H1 (cell line): ENCODE data around the gene NWD2. TPM values are rescaled to one million over a fixed set of nuclear protein-coding genes. Genes with fewer than 3 reads are reported as not detected.

Experiments used
- CTCF ChIA-PET: fragments of 300-600 bp; sonication (Branson Sonifier 250); formaldehyde crosslinking; loops from one replicate; lab custom pipeline; 2021; ENCODE audit not compliant: partially characterized antibody; lab: Charles Lee
- POLR2A ChIA-PET: fragments of 300-600 bp; sonication (Branson Sonifier 250); formaldehyde crosslinking; loops from one replicate; lab custom pipeline; 2021; ENCODE audit warnings: inconsistent platforms; ENCODE audit not compliant: partially characterized antibody; lab: Charles Lee
- DNase-seq, 2 experiments: peaks; one replicate each; pipeline versions ENCODE4 v3.0.0 to v3.0.0-alpha.2; 2010 to 2022; ENCODE audit warnings: low spot score in 2 of 2, low read depth in 1 of 2, mixed read lengths in 1 of 2
- FAIRE-seq: peaks from 2 replicates; lab custom pipeline; 2011; peaks lifted over from hg19 to GRCh38; lab: Jason Lieb, UNC
- H2AFZ ChIP-seq: 2 replicates; pipeline ENCODE4 v1.8.1; 2012; ENCODE audit warnings: low read length, inconsistent platforms
- H2AK5ac ChIP-seq: 2 replicates; pipeline ENCODE4 v1.6.1; 2013; ENCODE audit warnings: low read depth, low read length
- H2BK120ac ChIP-seq: replicated peaks from 2 replicates; pipeline ENCODE3; 2013; ENCODE audit warnings: low read depth, low read length, inconsistent platforms
- H2BK12ac ChIP-seq: 2 replicates; pipeline ENCODE4 v1.6.1; 2013; ENCODE audit warnings: low read depth, low read length
- H2BK15ac ChIP-seq: 2 replicates; pipeline ENCODE4 v1.6.1; 2013; ENCODE audit warnings: low read length
- H2BK20ac ChIP-seq: 2 replicates; pipeline ENCODE4 v1.6.1; 2013; ENCODE audit warnings: low read length
- H2BK5ac ChIP-seq: 2 replicates; pipeline ENCODE4 v1.6.1; 2013; ENCODE audit warnings: low read depth, low read length
- H3K14ac ChIP-seq: 2 replicates; pipeline ENCODE4 v1.6.1; 2013; ENCODE audit warnings: inconsistent platforms; ENCODE audit not compliant: insufficient read length
- H3K18ac ChIP-seq: 2 replicates; pipeline ENCODE4 v1.6.1; 2013; ENCODE audit warnings: low read length; ENCODE audit errors: extremely low read depth
- H3K23ac ChIP-seq: 2 replicates; pipeline ENCODE4 v1.6.1; 2013; ENCODE audit warnings: inconsistent platforms; ENCODE audit not compliant: insufficient read length
- H3K23me2 ChIP-seq: 2 replicates; pipeline ENCODE4 v1.6.1; 2013; ENCODE audit warnings: low read depth, low read length
- H3K27ac ChIP-seq: 2 replicates; pipeline ENCODE4 v1.6.1; 2011; ENCODE audit warnings: low read depth, low read length, inconsistent platforms
- H3K27me3 ChIP-seq, 4 experiments: replicated peaks in 1 of 4; 1 replicate in 1 of 4; 2 replicates in 3 of 4; pipeline versions ENCODE4 v1.6.1 to v1.8.1; 2011 to 2013; ENCODE audit warnings: low read length in 3 of 4, mild to moderate bottlenecking in 3 of 4, inconsistent platforms in 2 of 4, mixed read lengths in 2 of 4, moderate library complexity in 1 of 4; ENCODE audit not compliant: control insufficient read depth in 3 of 4, insufficient read depth in 3 of 4; ENCODE audit errors: extremely low read depth in 1 of 4
- H3K36me3 ChIP-seq, 4 experiments: 2 replicates each; pipeline versions ENCODE4 v1.6.1 to v1.8.1; 2011 to 2013; ENCODE audit warnings: mild to moderate bottlenecking in 4 of 4, low read length in 3 of 4, moderate library complexity in 2 of 4, control low read depth in 1 of 4, inconsistent platforms in 1 of 4; ENCODE audit not compliant: insufficient read depth in 4 of 4, control insufficient read depth in 2 of 4
- H3K4ac ChIP-seq: replicated peaks from 2 replicates; pipeline ENCODE3; 2013; ENCODE audit warnings: low read length, low read depth, mixed read lengths, inconsistent platforms; ENCODE audit not compliant: insufficient read length
- H3K4me1 ChIP-seq, 4 experiments: replicated peaks in 1 of 4; 1 replicate in 1 of 4; 2 replicates in 3 of 4; pipeline versions ENCODE4 v1.6.1 to v1.8.1; 2011 to 2013; ENCODE audit warnings: low read length in 3 of 4, inconsistent platforms in 2 of 4, mixed read lengths in 1 of 4; ENCODE audit not compliant: insufficient read depth in 4 of 4, control insufficient read depth in 3 of 4
- H3K4me2 ChIP-seq, 2 experiments: 2 replicates each; pipeline versions ENCODE4 v1.6.1 to v1.8.1; 2011 to 2013; ENCODE audit warnings: low read depth in 2 of 2, low read length in 2 of 2, control low read depth in 1 of 2, inconsistent platforms in 1 of 2, mild to moderate bottlenecking in 1 of 2; ENCODE audit not compliant: insufficient read depth in 1 of 2
- H3K4me3 ChIP-seq, 4 experiments: fragments of 200-600, 300-600 bp in 1 of 4; sonication (generic), shearing (Covaris generic), sonication (Bioruptor Twin) in 1 of 4; 2 replicates each; pipeline versions ENCODE4 v1.5.1 to v1.8.1; 2011 to 2016; ENCODE audit warnings: low read length in 4 of 4, low read depth in 3 of 4, control low read depth in 2 of 4, inconsistent platforms in 2 of 4, mild to moderate bottlenecking in 2 of 4, mixed read lengths in 1 of 4, moderate library complexity in 1 of 4; ENCODE audit not compliant: insufficient read depth in 2 of 4; ENCODE audit errors: extremely low read depth in 1 of 4
- H3K56ac ChIP-seq: replicated peaks from 2 replicates; pipeline ENCODE3; 2013; ENCODE audit warnings: low read depth, mild to moderate bottlenecking, mixed read lengths, low read length, inconsistent platforms; ENCODE audit not compliant: insufficient read length
- H3K79me1 ChIP-seq: 2 replicates; pipeline ENCODE4 v1.6.1; 2013; ENCODE audit warnings: low read depth, low read length, control low read depth
- H3K79me2 ChIP-seq, 2 experiments: 2 replicates each; pipeline versions ENCODE4 v1.6.1 to v1.8.1; 2012 to 2013; ENCODE audit warnings: low read length in 2 of 2, mild to moderate bottlenecking in 2 of 2, inconsistent platforms in 1 of 2; ENCODE audit not compliant: insufficient read depth in 2 of 2, control insufficient read depth in 1 of 2
- H3K9ac ChIP-seq, 4 experiments: replicated peaks in 1 of 4; 1 replicate in 1 of 4; 2 replicates in 3 of 4; pipeline versions ENCODE4 v1.6.1 to v1.8.1; 2011 to 2013; ENCODE audit warnings: low read depth in 3 of 4, low read length in 3 of 4, control low read depth in 2 of 4, mild to moderate bottlenecking in 2 of 4, moderate library complexity in 2 of 4, inconsistent platforms in 1 of 4; ENCODE audit errors: extremely low read depth in 1 of 4
- H3K9me3 ChIP-seq, 2 experiments: 2 replicates each; pipeline versions ENCODE4 v1.6.1 to v1.8.1; 2012 to 2013; ENCODE audit warnings: mild to moderate bottlenecking in 2 of 2, moderate library complexity in 2 of 2, control low read depth in 1 of 2, inconsistent platforms in 1 of 2, low read depth in 1 of 2, low read length in 1 of 2, mixed read lengths in 1 of 2; ENCODE audit not compliant: insufficient read depth in 2 of 2
- H4K20me1 ChIP-seq, 2 experiments: replicated peaks in 1 of 2; 2 replicates each; pipeline versions ENCODE3 to v1.8.1; 2011 to 2013; ENCODE audit warnings: inconsistent platforms in 2 of 2, low read length in 2 of 2, mild to moderate bottlenecking in 1 of 2; ENCODE audit not compliant: insufficient read depth in 2 of 2, control insufficient read depth in 1 of 2
- H4K5ac ChIP-seq: 2 replicates; pipeline ENCODE4 v1.6.1; 2013; ENCODE audit warnings: low read length, low read depth, mixed read lengths, inconsistent platforms; ENCODE audit not compliant: insufficient read length
- H4K8ac ChIP-seq: 2 replicates; pipeline ENCODE4 v1.8.0; 2013; ENCODE audit warnings: mild to moderate bottlenecking, moderate library complexity, low read length, inconsistent platforms; ENCODE audit not compliant: insufficient read depth; ENCODE audit errors: extremely low read depth
- H4K91ac ChIP-seq: replicated peaks from 2 replicates; pipeline ENCODE3; 2013; ENCODE audit warnings: low read length, mixed read lengths, inconsistent platforms; ENCODE audit not compliant: insufficient read length
- CTCF ChIP-seq, 3 experiments: IDR thresholded peaks; 1 replicate in 2 of 3; 2 replicates in 1 of 3; pipeline versions ENCODE4 v1.5.1 to v1.6.1; 2011; ENCODE audit warnings: low read length in 3 of 3, mild to moderate bottlenecking in 3 of 3, inconsistent platforms in 2 of 3, low read depth in 1 of 3, moderate library complexity in 1 of 3; ENCODE audit not compliant: insufficient read depth in 1 of 3; ENCODE audit errors: control extremely low read depth in 1 of 3
- EZH2 ChIP-seq: fragments of 200-600 bp; sonication (generic); IDR thresholded peaks from 2 replicates; pipeline ENCODE4 v1.7.1; 2012; ENCODE audit warnings: low read depth, mild to moderate bottlenecking, moderate library complexity, low read length, inconsistent platforms; ENCODE audit not compliant: severe bottlenecking
- HDAC2 ChIP-seq, 2 experiments: fragments of 300-600 bp in 1 of 2; sonication (generic) in 1 of 2; IDR thresholded peaks; 2 replicates each; pipeline ENCODE4 v1.6.1; 2011 to 2012; ENCODE audit warnings: low read depth in 2 of 2, low read length in 2 of 2, mild to moderate bottlenecking in 2 of 2, moderate library complexity in 2 of 2, borderline replicate concordance in 1 of 2, inconsistent platforms in 1 of 2
- RFX5 ChIP-seq: IDR thresholded peaks from 2 replicates; pipeline ENCODE4 v1.6.1; 2011; ENCODE audit warnings: low read depth, low read length, improper control_type of control experiment, borderline replicate concordance
- SAP30 ChIP-seq: fragments of 300-600 bp; sonication (generic); IDR thresholded peaks from 2 replicates; pipeline ENCODE4 v1.7.1; 2012; ENCODE audit warnings: low read length, moderate library complexity, mild to moderate bottlenecking, inconsistent platforms; ENCODE audit not compliant: insufficient read depth, insufficient replicate concordance
- SIN3A ChIP-seq, 2 experiments: IDR thresholded peaks in 1 of 2; conservative IDR thresholded peaks in 1 of 2; 2 replicates each; pipeline ENCODE4 v1.6.1; 2011 to 2012; ENCODE audit warnings: low read length in 2 of 2, improper control_type of control experiment in 1 of 2, low read depth in 1 of 2, mild to moderate bottlenecking in 1 of 2
- SP2 ChIP-seq: IDR thresholded peaks from 2 replicates; pipeline ENCODE4 v1.6.1; 2012; ENCODE audit warnings: mild to moderate bottlenecking, low read length, inconsistent platforms
- WGBS, 2 experiments: shearing (Covaris generic) in 1 of 2; methylation state at CpG; one replicate each; pipeline versions ENCODE4 v1.1.6 to v1.1.7; 2013 to 2015; ENCODE audit warnings: low lambda C conversion rate in 2 of 2, mixed read lengths in 2 of 2, inconsistent platforms in 1 of 2, low coverage in 1 of 2, missing lambda C conversion rate in 1 of 2; ENCODE audit not compliant: insufficient replicate concordance in 2 of 2, insufficient coverage in 1 of 2, insufficient read length in 1 of 2; ENCODE audit errors: extremely low coverage in 1 of 2, missing lambda C conversion rate in 1 of 2; 5-methylcytosine and 5-hydroxymethylcytosine counted together
- polyA plus RNA-seq, 7 experiments: library from polyadenylated mRNA; depleted of rRNA in 3 of 7; stranded (reverse) in 5 of 7; unstranded in 2 of 7; fragments of >200 nt in 5 of 7; fragments of 200-250 nt in 2 of 7; gene quantifications; 1 replicate in 5 of 7; 2 replicates in 1 of 7; 4 replicates in 1 of 7; pipeline versions ENCODE4 v1.2.1 to v1.2.3, GENCODE V29; 2011 to 2013; ENCODE audit warnings: missing spikeins in 2 of 7, mixed read lengths in 2 of 7
- total RNA-seq: library from RNA; stranded (reverse); fragmentation: NEBNext Ultra II Directional; extraction: Animal tissue kit (Norgen Biotek cat#: 25700); gene quantifications from 2 replicates; pipeline ENCODE4 v1.2.1, GENCODE V29; 2021
- TF ChIP-seq, protein P1 (sequence below): IDR thresholded peaks from 2 replicates; pipeline ENCODE4 v1.6.1; 2011; ENCODE audit warnings: low read length, improper control_type of control experiment

Gene NWD2
- total and polyA plus RNA-seq, 2 of the 8 experiments (the other 6 are each of a cell fraction or from before 2014, with no cell fraction given) = under 0.01 TPM; not detected in 1

DNA sequence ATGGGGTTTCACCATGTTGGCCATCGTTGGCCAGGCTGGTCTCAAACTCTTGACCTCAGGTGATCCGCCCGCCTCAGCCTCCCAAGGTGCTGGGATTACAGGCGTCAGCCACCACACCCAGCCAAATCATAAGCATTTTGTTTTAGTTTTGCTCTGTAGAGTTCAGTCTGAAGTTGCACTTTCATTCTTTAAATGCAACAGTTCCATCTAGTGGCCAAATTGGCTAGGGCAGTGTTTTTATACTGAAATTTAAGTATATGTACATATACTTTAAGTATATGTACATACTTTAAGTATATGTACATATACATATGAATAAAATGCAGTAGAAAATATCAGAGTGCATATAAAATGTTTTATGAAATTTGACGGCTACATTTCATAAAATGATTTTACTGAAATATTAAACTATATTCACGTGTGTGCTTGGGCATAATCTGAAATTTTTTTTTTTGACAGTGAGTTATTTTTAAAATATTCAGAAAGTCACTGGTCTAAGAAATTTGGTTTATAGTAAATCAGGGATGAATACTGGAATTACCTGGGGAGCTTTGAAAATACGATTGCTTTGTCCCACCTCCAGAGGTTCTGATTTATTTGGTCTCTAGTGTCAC is 145.5 kb downstream of the NWD2 start:
- no peak for FAIRE-seq
- Histone ChIP-seq H4K91ac (no peak overlapping the region), H3K56ac (no peak overlapping the region), H2BK20ac (no peak overlapping the region), H3K27me3 (no peaks in the 10 kb centered on the region), H3K4ac (no peak overlapping the region), H4K20me1 (no peaks in the 10 kb centered on the region), H3K9ac (no peak overlapping the region), H3K79me2 (no peaks in the 10 kb centered on the region), H3K36me3 (no peaks in the 10 kb centered on the region), H3K79me1 (no peaks in the 10 kb centered on the region), H2BK15ac (no peak overlapping the region), H3K23me2 (no peaks in the 10 kb centered on the region), H2AK5ac (no peak overlapping the region), H3K23ac (no peak overlapping the region), H2BK120ac (no peak overlapping the region), H2BK5ac (no peak overlapping the region), H4K5ac (no peak overlapping the region), H3K18ac (no peak overlapping the region), H3K4me1 (peaks cover 0 to 5% (median 3%) of the 10 kb centered on the region in 4 experiments; a peak in 3 of 7 replicates), H2AFZ (no peak overlapping the region), H2BK12ac (no peak overlapping the region), H4K8ac (no peak overlapping the region), H3K27ac (no peak overlapping the region), H3K4me2 (no peak overlapping the region), H3K9me3 (no peaks in the 10 kb centered on the region), H3K14ac (no peak overlapping the region), H3K4me3 (no peak overlapping the region)
- CTCF ChIA-PET = interaction anchor here (0.6 to 2.9 kb wide), 30 partner anchors 9 to 1108 kb away, joined by 3 to 22 read pairs (median 4); partner anchors contain the start of gene NWD2
- WGBS, 2 experiments = 44% methylated on average over 7 of the region's 7 CpGs; no CpG with 5 or more reads in 1 of the 2 experiments
- no peak for DNase-seq
- POLR2A ChIA-PET = no interaction called here
- no peak for TF ChIP-seq SP2
- peak in 2 of 3 experiments; percentile 47 to 62; a peak in 2 of 4 replicates for TF ChIP-seq CTCF (IDR thresholded peaks at IDR 0.05; ENCODE audit: control extremely low read depth in 1 of 3, insufficient read depth in 1 of 3, low read depth in 1 of 3, low read length in 3 of 3)
- no peak for TF ChIP-seq EZH2
- no peak for TF ChIP-seq HDAC2 (IDR thresholded peaks at IDR 0.05; ENCODE audit: borderline replicate concordance in 1 of 2, low read depth in 2 of 2, low read length in 2 of 2)
- no peak for TF ChIP-seq SIN3A (conservative IDR thresholded peaks at IDR 0.05 in 1 of 2, IDR thresholded peaks at IDR 0.05 in 1 of 2; ENCODE audit: low read depth in 1 of 2, low read length in 2 of 2)
- no peak for TF ChIP-seq SAP30
- TF ChIP-seq, protein P1, sequence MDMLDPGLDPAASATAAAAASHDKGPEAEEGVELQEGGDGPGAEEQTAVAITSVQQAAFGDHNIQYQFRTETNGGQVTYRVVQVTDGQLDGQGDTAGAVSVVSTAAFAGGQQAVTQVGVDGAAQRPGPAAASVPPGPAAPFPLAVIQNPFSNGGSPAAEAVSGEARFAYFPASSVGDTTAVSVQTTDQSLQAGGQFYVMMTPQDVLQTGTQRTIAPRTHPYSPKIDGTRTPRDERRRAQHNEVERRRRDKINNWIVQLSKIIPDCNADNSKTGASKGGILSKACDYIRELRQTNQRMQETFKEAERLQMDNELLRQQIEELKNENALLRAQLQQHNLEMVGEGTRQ = no peak
- TF ChIP-seq RFX5 = no peak
